Progenitor cell of endocrine pancreas (in vitro differentiated cells): ENCODE measurements around the gene MACROD2. TPM values are rescaled to one million over a fixed set of nuclear protein-coding genes. Genes with fewer than 3 reads are reported as not detected.
"Not testable (repeated sequence)": the region's sequence is repeated elsewhere in the genome, so short reads cannot be mapped to it uniquely, and the experiment has no call there.

ENCODE experiments used
- DNase-seq: peaks from one replicate; pipeline ENCODE4 v3.0.0; 2021; ENCODE audit warnings: low spot score; ENCODE audit not compliant: unreplicated experiment
- H3K27ac Mint-ChIP-seq: 2 replicates; pipeline ENCODE4 v1.8.0; 2021; ENCODE audit warnings: mild to moderate bottlenecking, moderate library complexity, mixed read lengths
- H3K27me3 Mint-ChIP-seq: 2 replicates; pipeline ENCODE4 v1.8.0; 2021; ENCODE audit warnings: mixed read lengths
- H3K36me3 Mint-ChIP-seq: 2 replicates; pipeline ENCODE4 v1.8.0; 2022; ENCODE audit warnings: mixed read lengths; ENCODE audit not compliant: insufficient read depth
- H3K4me1 Mint-ChIP-seq: 2 replicates; pipeline ENCODE4 v1.8.0; 2021; ENCODE audit warnings: low read depth, mixed read lengths
- H3K4me3 Mint-ChIP-seq: 2 replicates; pipeline ENCODE4 v1.8.0; 2021; ENCODE audit warnings: low read depth, mild to moderate bottlenecking, moderate library complexity, mixed read lengths
- H3K9me3 Mint-ChIP-seq: 2 replicates; pipeline ENCODE4 v1.8.0; 2021; ENCODE audit warnings: low read depth, mixed read lengths
- CTCF ChIP-seq: fragments of 200-600 bp; sonication (generic); IDR thresholded peaks from one replicate; pipeline ENCODE4 v1.5.0; 2021; ENCODE audit warnings: antibody characterized with exemption, mild to moderate bottlenecking; ENCODE audit not compliant: unreplicated experiment
- total RNA-seq: library from RNA; stranded (reverse); gene quantifications from 2 replicates; pipeline ENCODE4 v1.2.1, GENCODE V29; 2021

Gene MACROD2
- total RNA-seq, 1 donor from 2014 or later, result 7.6 TPM

GRCh38 chr20:14033310-14033709 lies 38.0 kb downstream of the MACROD2 start:
- no peaks in the 10 kb centered on the region for H3K4me1 Mint-ChIP-seq
- no peaks in the 10 kb centered on the region for H3K27me3 Mint-ChIP-seq
- H3K9me3 Mint-ChIP-seq, result no peaks in the 10 kb centered on the region
- H3K27ac Mint-ChIP-seq, result no peak overlapping the region
- H3K36me3 Mint-ChIP-seq, result no peaks in the 10 kb centered on the region
- no peak overlapping the region for H3K4me3 Mint-ChIP-seq
- DNase-seq, result no peak
- TF ChIP-seq CTCF, result no peak

- H3K36me3 Mint-ChIP-seq, result no peaks in the 10 kb centered on the region
- no peak for TF ChIP-seq CTCF
- no peaks in the 10 kb centered on the region for H3K27me3 Mint-ChIP-seq
- H3K4me1 Mint-ChIP-seq, result no peaks in the 10 kb centered on the region
- no peaks in the 10 kb centered on the region for H3K9me3 Mint-ChIP-seq
- no peak overlapping the region for H3K4me3 Mint-ChIP-seq
- DNase-seq, result no peak
- H3K27ac Mint-ChIP-seq, result no peak overlapping the region
Observed at GRCh38 chr20:14036567-14036966, 41.3 kb downstream of the MACROD2 start.

- not testable (repeated sequence) for DNase-seq, H3K36me3 Mint-ChIP-seq, H3K27ac Mint-ChIP-seq, H3K4me1 Mint-ChIP-seq, H3K27me3 Mint-ChIP-seq, H3K9me3 Mint-ChIP-seq, H3K4me3 Mint-ChIP-seq
Observed at GRCh38 chr20:14044712-14045276, 49.5 kb downstream of the MACROD2 start.

GRCh38 chr20:14046534-14046933 lies 51.2 kb downstream of the MACROD2 start:
- Mint-ChIP-seq H3K36me3 (peaks cover 6% of the 10 kb centered on the region), H3K27ac (no peak overlapping the region), H3K9me3 (peaks cover 7% of the 10 kb centered on the region), H3K4me3 (no peak overlapping the region), H3K4me1 (no peaks in the 10 kb centered on the region), H3K27me3 (no peaks in the 10 kb centered on the region)
- no peak for DNase-seq
- no peak for TF ChIP-seq CTCF

GRCh38 chr20:14049111-14049510 lies 53.8 kb downstream of the MACROD2 start:
- H3K9me3 Mint-ChIP-seq, result peaks cover under 1% of the 10 kb centered on the region
- H3K4me1 Mint-ChIP-seq, result no peaks in the 10 kb centered on the region
- peaks cover under 1% of the 10 kb centered on the region for H3K36me3 Mint-ChIP-seq
- no peak for DNase-seq
- H3K27ac Mint-ChIP-seq, result no peak overlapping the region
- no peak overlapping the region for H3K4me3 Mint-ChIP-seq
- no peak for TF ChIP-seq CTCF
- no peaks in the 10 kb centered on the region for H3K27me3 Mint-ChIP-seq

- H3K36me3 Mint-ChIP-seq, result no peaks in the 10 kb centered on the region
- no peak overlapping the region for H3K27ac Mint-ChIP-seq
- no peak for DNase-seq
Observed at GRCh38 chr20:14051454-14051853, 56.1 kb downstream of the MACROD2 start.

More at GRCh38 chr20:14051454-14051853, 56.1 kb downstream of the MACROD2 start:
- Mint-ChIP-seq H3K4me3 (no peak overlapping the region), H3K27me3 (no peaks in the 10 kb centered on the region), H3K9me3 (no peaks in the 10 kb centered on the region), H3K4me1 (no peaks in the 10 kb centered on the region)
- TF ChIP-seq CTCF, result no peak
